Psoas muscle (tissue), 8 donors: ENCODE measurements around the gene DUSP8. TPM values are rescaled to one million over a fixed set of nuclear protein-coding genes. Genes with fewer than 3 reads are reported as not detected.

ENCODE experiments used
- ATAC-seq, 4 donors: fragments of 200-7000 bp; cut with Tn5 transposase; one replicate each; pipeline ENCODE4 v1.9.1; 2020; ENCODE audit warnings: moderate library complexity in 3 of 4, mild to moderate bottlenecking in 2 of 4
- DNase-seq, 2 donors: peaks; one replicate each; pipeline ENCODE4 v3.0.0-alpha.2; 2020
- H3K27ac ChIP-seq: fragments of 200-600 bp; one replicate; pipeline ENCODE4 v1.8.0; 2022
- H3K27me3 ChIP-seq, 3 donors: fragments of 200-600 bp in 1 of 3; one replicate each; pipeline versions ENCODE4 v1.6.1 to v1.8.0; 2013 to 2022; ENCODE audit warnings: low read length in 2 of 3, mild to moderate bottlenecking in 2 of 3, moderate library complexity in 1 of 3; ENCODE audit not compliant: insufficient read depth in 3 of 3
- H3K36me3 ChIP-seq, 2 donors: fragments of 200-600 bp in 1 of 2; one replicate each; pipeline versions ENCODE4 v1.6.1 to v1.8.0; 2013 to 2022; ENCODE audit warnings: low read depth in 1 of 2, mild to moderate bottlenecking in 1 of 2, moderate library complexity in 1 of 2; ENCODE audit not compliant: insufficient read depth in 1 of 2
- H3K4me1 ChIP-seq: fragments of 200-600 bp; one replicate; pipeline ENCODE4 v1.8.0; 2022
- H3K4me3 ChIP-seq: fragments of 200-600 bp; one replicate; pipeline ENCODE4 v1.8.0; 2022; ENCODE audit warnings: mild to moderate bottlenecking
- H3K9me3 ChIP-seq: fragments of 200-600 bp; one replicate; pipeline ENCODE4 v1.8.0; 2022
- WGBS, 3 donors: extraction: QIAGEN DNeasy Blood & Tissue Kit; methylation state at CpG; one replicate each; pipeline versions ENCODE4 v1.1.6 to v1.1.7; 2013; 5-methylcytosine and 5-hydroxymethylcytosine counted together
- intact Hi-C, 2 donors: fragments of 100-400 bp; cut with DNase I; formaldehyde crosslinking; loops; one replicate each; pipeline versions ENCODE4 v1.11.0 to v1.14.2; 2022
- polyA plus RNA-seq, 3 donors: library from polyadenylated mRNA; stranded (reverse); fragments of 200-250 nt; gene quantifications; one replicate each; pipeline ENCODE4 v1.2.3, GENCODE V29; 2013
- total RNA-seq, 4 donors: library from RNA; stranded (reverse); fragmentation: NEBNext Ultra II Directional in 2 of 4; extraction: Animal tissue kit (Norgen Biotek cat#: 25700) in 2 of 4; gene quantifications; one replicate each; pipeline versions ENCODE4 v1.2.1 to v1.2.4, GENCODE V29; 2021 to 2023
- TF ChIP-seq, protein P1 (sequence below): fragments of 200-600 bp; IDR thresholded peaks from one replicate; pipeline ENCODE4 v1.8.0; 2022; ENCODE audit warnings: antibody characterized with exemption
- donor health status: healthy with polysubstance abuse.
- donor health status: DM: no; HTN: no; CAD: no; lungs with moderate emphysema.
- donor health status: Bipolar disorder and iron deficiency.
- donor health status: healthy.
- donor health status: DM: yes; HTN: yes; CAD: no.
- donor health status: DM: no; HTN: no; CAD: no.
- donor health status: DM: no; HTN: no; CAD: no.
- donor health status: DM: yes; HTN: yes; CAD: no.

DUSP8 gene
- total and polyA plus RNA-seq, 7 donors = 1.0 to 15.2 (median 9.9) TPM

GRCh38 chr11:1543606-1544263, 28.3 kb downstream of the DUSP8 start:
- no peaks in the 10 kb centered on the region for H3K36me3 ChIP-seq
- no peak overlapping the region for H3K27ac ChIP-seq
- WGBS, 3 donors = 70 to 82% (median 80%) methylated on average over 11 to 13 of the region's 13 CpGs
- peaks cover 0 to 6% (median 0%) of the 10 kb centered on the region in 3 donors for H3K27me3 ChIP-seq
- DNase-seq = no peak
- intact Hi-C loops = loop anchor here (2.0 to 5.0 kb wide), 2 partner anchors 84 to 85 kb away; partner anchors contain the start of gene KRTAP5-5 (in 2 of the 2)
- no peaks in the 10 kb centered on the region for H3K9me3 ChIP-seq
- ATAC-seq = no peak
- no peak overlapping the region for H3K4me3 ChIP-seq
- H3K4me1 ChIP-seq = peaks cover 15% of the 10 kb centered on the region
- TF ChIP-seq, protein P1, sequence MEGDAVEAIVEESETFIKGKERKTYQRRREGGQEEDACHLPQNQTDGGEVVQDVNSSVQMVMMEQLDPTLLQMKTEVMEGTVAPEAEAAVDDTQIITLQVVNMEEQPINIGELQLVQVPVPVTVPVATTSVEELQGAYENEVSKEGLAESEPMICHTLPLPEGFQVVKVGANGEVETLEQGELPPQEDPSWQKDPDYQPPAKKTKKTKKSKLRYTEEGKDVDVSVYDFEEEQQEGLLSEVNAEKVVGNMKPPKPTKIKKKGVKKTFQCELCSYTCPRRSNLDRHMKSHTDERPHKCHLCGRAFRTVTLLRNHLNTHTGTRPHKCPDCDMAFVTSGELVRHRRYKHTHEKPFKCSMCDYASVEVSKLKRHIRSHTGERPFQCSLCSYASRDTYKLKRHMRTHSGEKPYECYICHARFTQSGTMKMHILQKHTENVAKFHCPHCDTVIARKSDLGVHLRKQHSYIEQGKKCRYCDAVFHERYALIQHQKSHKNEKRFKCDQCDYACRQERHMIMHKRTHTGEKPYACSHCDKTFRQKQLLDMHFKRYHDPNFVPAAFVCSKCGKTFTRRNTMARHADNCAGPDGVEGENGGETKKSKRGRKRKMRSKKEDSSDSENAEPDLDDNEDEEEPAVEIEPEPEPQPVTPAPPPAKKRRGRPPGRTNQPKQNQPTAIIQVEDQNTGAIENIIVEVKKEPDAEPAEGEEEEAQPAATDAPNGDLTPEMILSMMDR = no peak

DNA sequence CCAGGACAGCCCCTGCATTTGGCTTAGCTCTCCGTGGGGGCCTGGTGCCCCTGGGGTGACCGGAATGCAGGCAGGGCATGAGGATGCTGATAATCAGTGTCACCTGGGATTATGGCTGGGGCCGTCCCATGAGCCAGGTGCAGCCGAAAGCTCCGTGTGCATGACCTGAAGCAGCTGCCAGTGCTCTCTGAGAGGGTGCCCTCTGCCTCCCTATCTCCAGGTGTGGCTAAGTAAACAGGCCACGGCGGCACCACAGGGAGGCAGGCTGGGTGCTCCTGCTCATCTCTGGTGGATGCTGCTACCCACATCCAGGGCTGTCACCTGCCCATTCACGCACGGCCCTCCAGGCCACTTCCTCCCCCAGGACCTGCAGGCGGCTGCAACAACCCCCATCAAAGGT, 29.8 kb downstream of the DUSP8 start:
- H3K36me3 ChIP-seq = no peaks in the 10 kb centered on the region
- H3K27me3 ChIP-seq = peaks cover 0 to 6% (median 0%) of the 10 kb centered on the region in 3 donors
- no peak overlapping the region for H3K27ac ChIP-seq
- 73 to 76% (median 74%) methylated on average over 10 of the region's 10 CpGs for WGBS, 3 donors
- H3K4me3 ChIP-seq = no peak overlapping the region
- TF ChIP-seq, protein P1 = no peak
- ATAC-seq (no peak), DNase-seq (no peak)
- H3K9me3 ChIP-seq = no peaks in the 10 kb centered on the region
- peaks cover 2% of the 10 kb centered on the region for H3K4me1 ChIP-seq
- intact Hi-C loops = loop anchor here in 1 of 2 donors (5.0 kb wide), 1 partner anchor 85 kb away; the partner anchor contains the start of gene KRTAP5-5

DNA sequence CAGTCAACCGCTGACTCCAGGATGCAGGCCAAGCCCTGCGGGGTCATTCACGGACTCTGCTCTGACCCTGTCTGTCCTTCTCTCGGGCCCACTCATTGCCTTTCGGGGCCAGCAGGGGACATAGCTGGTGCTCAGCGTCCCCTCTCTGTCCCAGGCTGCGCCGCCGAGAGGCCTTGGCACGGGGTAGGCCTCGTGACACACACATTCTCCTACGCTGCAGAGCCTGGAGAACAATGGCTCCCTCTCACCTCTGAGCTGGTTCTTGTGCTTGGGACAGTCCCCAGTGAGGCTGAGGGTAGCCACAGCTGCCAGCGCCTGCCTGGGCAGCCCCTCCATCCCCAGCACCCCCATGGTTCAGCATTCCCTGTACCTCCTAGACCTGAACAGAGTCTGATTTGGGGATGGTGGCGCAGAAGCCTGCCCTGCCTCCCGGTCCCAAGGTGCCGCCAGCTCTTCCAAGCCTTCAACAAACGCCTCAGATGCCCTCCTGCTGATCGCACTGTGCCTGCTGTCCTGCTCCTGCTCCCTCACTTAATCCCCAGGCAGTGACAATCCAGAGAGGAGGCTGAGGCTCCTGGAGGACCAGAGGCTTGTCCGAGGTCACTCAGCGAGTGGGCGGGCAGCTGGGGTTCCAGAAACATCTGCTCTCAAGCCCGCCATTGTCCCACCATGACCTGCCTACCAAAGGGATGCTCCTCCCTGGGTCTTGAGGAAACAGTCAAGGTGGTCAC, 30.4 kb downstream of the DUSP8 start:
- TF ChIP-seq, protein P1 = no peak
- peaks cover 3% of the 10 kb centered on the region for H3K4me1 ChIP-seq

DNA sequence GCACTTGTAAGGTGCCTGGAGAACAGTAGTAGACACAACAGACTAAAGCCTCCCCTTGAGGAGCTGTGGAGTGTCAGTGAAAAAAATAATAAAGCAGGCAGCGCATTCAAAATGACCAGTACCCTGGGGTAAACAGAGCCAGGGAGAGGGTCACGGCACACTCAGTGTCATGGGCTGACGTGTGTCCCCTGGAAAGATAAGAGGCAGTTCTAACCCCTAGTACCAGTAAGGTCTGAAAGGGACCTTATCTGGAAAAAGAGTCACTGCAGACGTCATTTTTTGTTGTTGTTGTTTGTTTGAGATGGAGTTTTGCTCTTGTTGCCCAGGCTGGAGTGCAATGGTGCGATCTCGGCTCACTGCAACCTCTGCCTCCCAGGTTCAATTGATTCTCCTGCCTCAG, 32.0 kb downstream of the DUSP8 start:
- intact Hi-C loops = loop anchor here in 1 of 2 donors (5.0 kb wide), 1 partner anchor 87 kb away; the partner anchor contains the start of gene KRTAP5-5
- TF ChIP-seq, protein P1 = no peak
- Histone ChIP-seq H3K9me3 (no peaks in the 10 kb centered on the region), H3K36me3 (peaks cover 0 to 8% of the 10 kb centered on the region in 2 donors), H3K4me1 (peaks cover 16% of the 10 kb centered on the region), H3K27ac (no peak overlapping the region), H3K4me3 (no peak overlapping the region), H3K27me3 (no peaks in the 10 kb centered on the region)
- DNase-seq (no peak), ATAC-seq (no peak)
- 89 to 93% (median 91%) methylated on average over 6 of the region's 6 CpGs for WGBS, 3 donors

More for the DNA sequence above, 30.4 kb downstream of the DUSP8 start:
- intact Hi-C loops = loop anchor here in 1 of 2 donors (5.0 kb wide), 1 partner anchor 86 kb away; the partner anchor contains the start of gene KRTAP5-5
- DNase-seq (no peak), ATAC-seq (no peak)
- H3K9me3 ChIP-seq = no peaks in the 10 kb centered on the region
- H3K27ac ChIP-seq = no peak overlapping the region
- no peaks in the 10 kb centered on the region for H3K36me3 ChIP-seq
- H3K4me3 ChIP-seq = no peak overlapping the region
- 82 to 92% (median 82%) methylated on average over 20 to 22 of the region's 22 CpGs for WGBS, 3 donors
- peaks cover 0 to 6% (median 0%) of the 10 kb centered on the region in 3 donors for H3K27me3 ChIP-seq
